GM10847 (cell line): ENCODE results near the gene SDK2.

Experiments used
- POLR2A ChIP-seq: IDR thresholded peaks from 2 replicates; pipeline ENCODE4 v1.6.1; 2011; ENCODE audit not compliant: insufficient read length; ENCODE audit errors: extremely low read depth

Gene SDK2

GRCh38 chr17:73431401-73432205 lies 212.6 kb downstream of the SDK2 start:
- TF ChIP-seq POLR2A, result no peak

- TF ChIP-seq POLR2A, result no peak
Observed at GRCh38 chr17:73430848-73431247, 213.4 kb downstream of the SDK2 start.

GRCh38 chr17:73430165-73430680 lies 214.0 kb downstream of the SDK2 start:
- no peak for TF ChIP-seq POLR2A

DNA sequence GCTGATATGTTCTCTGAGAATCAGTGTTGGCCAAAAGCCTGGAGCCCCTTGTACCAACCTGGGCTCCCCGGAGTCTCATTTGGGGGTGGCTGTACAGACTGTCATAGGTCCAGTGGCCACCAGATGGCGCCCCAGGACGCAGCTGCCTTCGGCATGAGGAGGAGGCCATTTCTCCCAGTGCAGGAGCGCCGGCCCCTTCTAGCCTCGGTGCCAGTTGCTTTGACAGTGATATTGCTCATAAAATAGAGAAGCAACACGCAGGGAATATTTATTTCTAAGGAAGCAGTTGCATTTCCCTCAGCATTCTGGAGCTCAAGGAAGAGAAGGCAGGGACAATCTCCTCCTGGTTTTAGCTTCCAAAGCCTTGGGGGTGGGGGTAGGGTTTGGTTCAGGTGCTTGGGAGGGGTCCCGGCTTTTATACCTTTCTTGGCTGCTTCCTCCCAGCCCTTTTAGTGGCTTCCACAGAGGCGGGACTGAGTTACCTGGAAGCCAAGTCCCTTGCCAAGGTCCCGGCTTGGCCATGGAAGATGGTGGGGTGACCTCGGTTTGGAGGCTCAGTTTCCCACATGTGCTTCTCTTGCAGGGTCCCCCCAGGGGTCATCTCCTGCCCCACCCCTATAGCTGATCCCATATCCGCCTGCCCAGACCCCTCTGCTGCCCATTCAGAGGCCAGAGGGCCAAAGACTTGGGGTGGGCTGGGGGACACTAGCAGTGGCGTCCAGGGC lies 214.6 kb downstream of the SDK2 start:
- TF ChIP-seq POLR2A, result no peak

- TF ChIP-seq POLR2A, result no peak
Observed at GRCh38 chr17:73427198-73427597, 217.0 kb downstream of the SDK2 start.

GRCh38 chr17:73424571-73424970 lies 219.7 kb downstream of the SDK2 start:
- TF ChIP-seq POLR2A, result no peak

DNA sequence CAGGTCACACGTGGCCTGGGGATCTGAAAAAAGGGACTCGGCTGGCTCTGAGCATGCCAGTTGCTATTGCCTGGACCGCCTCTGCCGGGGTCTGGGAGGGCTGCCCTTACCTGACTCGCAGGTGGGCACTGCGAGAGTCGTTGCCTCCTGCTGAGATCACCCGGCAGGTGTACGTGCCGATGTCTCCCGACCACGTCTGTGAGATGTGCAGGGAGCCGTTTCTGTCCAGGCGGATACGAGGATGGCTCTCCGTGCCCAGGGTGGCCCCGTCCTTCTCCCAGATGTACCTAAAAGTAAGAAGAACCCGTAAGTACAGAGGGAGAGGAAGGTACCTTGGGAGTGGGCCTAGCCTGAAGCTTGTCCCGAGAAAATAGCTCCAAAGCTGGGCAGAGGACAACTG lies 220.4 kb downstream of the SDK2 start:
- TF ChIP-seq POLR2A, result no peak

- no peak for TF ChIP-seq POLR2A
Observed at GRCh38 chr17:73423159-73423715, 221.0 kb downstream of the SDK2 start.

- TF ChIP-seq POLR2A, result no peak
Observed at GRCh38 chr17:73422121-73422520, 222.1 kb downstream of the SDK2 start.

DNA sequence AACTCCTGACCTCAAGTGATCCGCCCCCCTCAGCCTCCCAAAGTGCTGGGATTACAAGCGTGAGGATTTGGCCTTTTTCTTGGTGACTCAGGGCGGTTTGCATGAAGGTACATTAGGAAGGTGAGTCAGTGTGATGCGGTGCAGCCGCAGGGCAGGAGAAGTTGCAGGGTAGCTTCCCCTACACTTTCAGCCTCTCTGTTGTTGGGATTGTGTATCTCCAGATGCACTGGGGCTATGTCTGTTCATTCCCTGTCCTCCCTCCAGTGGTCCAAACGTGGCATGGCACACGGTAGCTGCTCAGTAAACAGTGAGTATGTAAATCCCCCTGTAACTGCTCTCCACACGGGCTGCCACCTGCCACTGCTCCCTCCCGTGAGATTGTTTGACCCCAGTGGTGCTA lies 223.3 kb downstream of the SDK2 start:
- no peak for TF ChIP-seq POLR2A

DNA sequence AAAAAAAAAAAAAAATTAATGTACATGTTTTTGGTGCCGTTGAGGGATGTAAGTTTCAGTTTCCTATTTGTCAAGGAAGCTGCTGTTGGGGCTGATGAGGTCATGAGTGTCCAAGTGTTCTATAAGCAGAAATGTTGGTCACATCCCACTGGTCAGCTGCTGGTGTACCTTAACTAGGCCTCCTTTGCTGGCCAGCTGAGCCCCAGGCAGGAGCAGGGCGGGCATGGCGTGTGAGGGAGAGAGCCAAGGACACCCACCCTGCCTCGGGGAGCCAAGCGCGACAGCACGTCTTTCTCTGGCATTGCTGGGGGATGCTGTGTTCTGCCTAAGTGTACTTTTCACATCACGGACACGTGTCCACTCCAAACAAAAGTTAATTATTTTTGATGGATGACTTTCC lies 224.4 kb downstream of the SDK2 start:
- TF ChIP-seq POLR2A, result no peak

GRCh38 chr17:73419051-73419450 lies 225.2 kb downstream of the SDK2 start:
- no peak for TF ChIP-seq POLR2A

DNA sequence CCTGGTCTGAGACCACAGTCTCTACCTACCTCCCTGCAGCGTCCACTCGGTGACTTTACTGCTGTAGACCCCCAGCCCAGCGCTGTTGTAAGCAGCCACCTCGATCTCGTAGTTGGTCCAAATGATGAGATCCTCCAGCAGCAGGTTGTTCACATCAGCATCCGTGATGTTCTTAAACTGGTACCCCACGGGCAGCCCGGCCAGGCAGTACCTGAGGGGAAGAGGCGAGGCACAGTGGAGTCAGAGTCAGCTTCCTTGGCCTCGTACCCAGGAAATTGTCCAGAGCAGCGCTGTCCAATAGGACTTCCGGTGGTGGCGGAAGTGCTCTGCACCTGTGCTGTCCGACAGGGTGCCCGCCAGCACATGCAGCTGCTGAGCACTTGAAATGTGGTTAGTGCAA lies 228.5 kb downstream of the SDK2 start:
- TF ChIP-seq POLR2A, result no peak

GRCh38 chr17:73414171-73414955 lies 229.9 kb downstream of the SDK2 start:
- TF ChIP-seq POLR2A, result no peak

DNA sequence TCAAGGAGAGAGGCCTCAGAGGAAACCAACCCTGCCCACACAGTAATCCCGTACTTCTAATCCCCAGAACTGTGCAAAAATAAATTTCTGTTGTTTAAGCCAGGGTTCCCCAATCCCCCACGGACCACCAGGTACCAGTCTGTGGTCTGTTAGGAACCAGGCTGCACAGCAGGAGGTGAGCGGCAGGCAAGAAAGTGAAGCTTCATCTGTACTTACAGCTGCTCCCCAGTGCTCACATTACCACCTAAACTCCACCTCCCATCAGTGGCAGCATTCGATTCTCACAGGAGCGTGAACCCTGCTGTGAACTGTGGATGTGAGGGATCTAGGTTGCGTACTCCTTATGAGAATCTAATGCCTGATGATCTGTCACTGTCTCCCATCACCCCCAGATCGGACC lies 231.3 kb downstream of the SDK2 start:
- no peak for TF ChIP-seq POLR2A
